MM.1S (cell line): ENCODE measurements around the gene RFFL.

ENCODE experiments used
- DNase-seq: peaks from one replicate; pipeline ENCODE4 v3.0.0-alpha.2; 2015
- H2AFZ ChIP-seq: fragments of 300-600 bp; sonication (generic); 2 replicates; pipeline ENCODE4 v1.6.0; 2016; ENCODE audit warnings: antibody characterized with exemption, low read length
- H3F3A ChIP-seq: fragments of 300-600 bp; sonication (generic); 2 replicates; pipeline ENCODE4 v1.6.1; 2016; ENCODE audit warnings: mild to moderate bottlenecking, antibody characterized with exemption, low read length, moderate library complexity, mixed read lengths; ENCODE audit not compliant: insufficient read depth
- H3K27ac ChIP-seq: fragments of 300-600 bp; sonication (generic); 2 replicates; pipeline ENCODE4 v1.5.1; 2016; ENCODE audit warnings: mild to moderate bottlenecking, low read length
- H3K27me3 ChIP-seq: fragments of 300-600 bp; sonication (generic); replicated peaks from 2 replicates; pipeline ENCODE4 v1.6.0; 2016; ENCODE audit warnings: low read length; ENCODE audit not compliant: insufficient read depth
- H3K36me3 ChIP-seq: fragments of 300-600 bp; sonication (generic); replicated peaks from 2 replicates; pipeline ENCODE4 v1.6.1; 2016; ENCODE audit warnings: mild to moderate bottlenecking, low read length, mixed read lengths; ENCODE audit not compliant: insufficient read depth
- H3K4me1 ChIP-seq: fragments of 300-600 bp; sonication (generic); 2 replicates; pipeline ENCODE4 v1.6.1; 2016; ENCODE audit warnings: low read length, mixed read lengths
- H3K4me2 ChIP-seq: fragments of 300-600 bp; sonication (generic); 2 replicates; pipeline ENCODE4 v1.6.0; 2016; ENCODE audit warnings: low read depth, low read length
- H3K4me3 ChIP-seq: fragments of 300-600 bp; sonication (generic); 2 replicates; pipeline ENCODE4 v1.5.1; 2016; ENCODE audit warnings: low read length, mixed read lengths
- H3K79me2 ChIP-seq: fragments of 300-600 bp; sonication (generic); 2 replicates; pipeline ENCODE4 v1.6.1; 2016; ENCODE audit warnings: mixed run types, low read length, mixed read lengths
- H3K9ac ChIP-seq: fragments of 300-600 bp; sonication (generic); 2 replicates; pipeline ENCODE4 v1.6.1; 2016; ENCODE audit warnings: low read length, mixed read lengths
- H3K9me2 ChIP-seq: fragments of 300-600 bp; sonication (generic); replicated peaks from 2 replicates; pipeline ENCODE4 v1.6.1; 2016; ENCODE audit warnings: mild to moderate bottlenecking, low read length, mixed read lengths; ENCODE audit not compliant: insufficient read depth
- H3K9me3 ChIP-seq: fragments of 300-600 bp; sonication (generic); replicated peaks from 2 replicates; pipeline ENCODE4 v1.6.1; 2016; ENCODE audit warnings: mild to moderate bottlenecking, low read length, mixed read lengths; ENCODE audit not compliant: insufficient read depth
- H4K20me1 ChIP-seq: fragments of 300-600 bp; sonication (generic); 2 replicates; pipeline ENCODE4 v1.6.1; 2016; ENCODE audit warnings: mild to moderate bottlenecking, low read length, moderate library complexity, mixed read lengths; ENCODE audit not compliant: insufficient read depth
- CTCF ChIP-seq: fragments of 300-600 bp; sonication (generic); IDR thresholded peaks from 2 replicates; pipeline ENCODE4 v1.5.1; 2016; ENCODE audit warnings: antibody characterized with exemption, low read length, mixed read lengths
- EZH2 ChIP-seq: fragments of 300-600 bp; sonication (generic); optimal IDR thresholded peaks from 2 replicates; pipeline ENCODE3; 2017; ENCODE audit warnings: low read depth, mild to moderate bottlenecking, antibody characterized with exemption, low read length, mixed read lengths
- EZH2phosphoT487 ChIP-seq: fragments of 300-600 bp; sonication (generic); IDR thresholded peaks from 2 replicates; pipeline ENCODE4 v1.6.1; 2018; ENCODE audit warnings: antibody characterized with exemption, low read length

RFFL gene

GRCh38 chr17:35103271-35103670 is 39.8 kb upstream of the RFFL start:
- DNase-seq, result no peak
- Histone ChIP-seq H3K9ac (no peak overlapping the region), H3K27ac (no peak overlapping the region), H2AFZ (no peak overlapping the region), H3K9me3 (no peaks in the 10 kb centered on the region), H3K4me3 (no peak overlapping the region), H3K36me3 (no peaks in the 10 kb centered on the region; the same call in 1 of the 2 replicates), H3K4me1 (no peaks in the 10 kb centered on the region), H3K9me2 (no peaks in the 10 kb centered on the region), H3K79me2 (no peaks in the 10 kb centered on the region), H4K20me1 (no peaks in the 10 kb centered on the region), H3F3A (no peaks in the 10 kb centered on the region), H3K4me2 (no peak overlapping the region), H3K27me3 (no peaks in the 10 kb centered on the region)
- TF ChIP-seq EZH2 (no peak), EZH2phosphoT487 (no peak), CTCF (no peak)

GRCh38 chr17:35101725-35102124 is 38.2 kb upstream of the RFFL start:
- Histone ChIP-seq H3K4me3 (no peak overlapping the region), H3K9me2 (no peaks in the 10 kb centered on the region), H3K79me2 (no peaks in the 10 kb centered on the region), H3K36me3 (no peaks in the 10 kb centered on the region; the same call in 1 of the 2 replicates), H3K27ac (no peak overlapping the region), H3K27me3 (no peaks in the 10 kb centered on the region), H3K9me3 (no peaks in the 10 kb centered on the region), H3K4me1 (no peaks in the 10 kb centered on the region), H3K4me2 (no peak overlapping the region), H3F3A (no peaks in the 10 kb centered on the region), H2AFZ (no peak overlapping the region), H4K20me1 (no peaks in the 10 kb centered on the region), H3K9ac (no peak overlapping the region)
- DNase-seq, result no peak
- TF ChIP-seq EZH2, result no peak
- no peak for TF ChIP-seq CTCF
- no peak for TF ChIP-seq EZH2phosphoT487

GRCh38 chr17:35101036-35101435 is 37.5 kb upstream of the RFFL start:
- Histone ChIP-seq H3K9me3 (no peaks in the 10 kb centered on the region), H3K9ac (no peak overlapping the region), H3K4me1 (no peaks in the 10 kb centered on the region), H4K20me1 (no peaks in the 10 kb centered on the region), H3K27ac (no peak overlapping the region), H3K27me3 (no peaks in the 10 kb centered on the region), H3F3A (no peaks in the 10 kb centered on the region), H3K9me2 (no peaks in the 10 kb centered on the region), H3K4me3 (no peak overlapping the region), H3K36me3 (no peaks in the 10 kb centered on the region; the same call in 1 of the 2 replicates), H3K79me2 (no peaks in the 10 kb centered on the region), H3K4me2 (no peak overlapping the region), H2AFZ (no peak overlapping the region)
- DNase-seq, result no peak
- TF ChIP-seq EZH2 (no peak), EZH2phosphoT487 (no peak), CTCF (no peak)
